ENCODE data around the gene ISYNA1.

DNA sequence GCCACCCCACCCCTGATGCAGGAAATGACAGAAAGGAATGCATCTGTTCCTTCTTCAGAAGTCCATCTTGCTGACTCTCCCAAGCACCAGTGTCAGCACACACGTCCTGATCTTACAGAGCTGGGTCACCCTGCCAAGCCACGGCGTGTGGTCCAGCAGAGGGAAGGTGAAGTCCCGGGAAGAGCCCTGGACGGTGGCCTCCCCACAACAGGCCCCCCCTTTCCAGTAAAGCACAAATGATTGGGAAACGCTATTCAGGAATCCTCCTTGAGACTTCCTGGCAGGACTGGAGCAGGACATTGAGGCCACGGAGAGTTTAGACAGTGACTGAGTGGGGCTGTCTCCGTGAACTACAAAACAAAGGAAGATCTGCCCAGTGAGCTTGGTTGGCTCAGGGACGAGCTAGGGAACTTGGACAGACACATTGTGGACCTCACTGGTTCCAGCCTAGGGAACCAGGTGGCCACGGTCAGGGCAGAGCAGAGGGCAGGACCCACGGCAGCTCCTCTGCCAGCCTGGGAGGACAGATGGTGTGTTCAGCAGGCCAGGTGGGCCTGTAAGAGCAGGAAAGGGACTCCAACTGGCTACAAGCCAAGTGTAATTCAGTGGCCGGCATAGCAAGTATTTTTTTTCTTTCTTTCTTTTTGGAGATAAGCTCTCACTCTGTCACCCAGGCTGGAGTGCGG lies 42.2 kb upstream of the ISYNA1 start:
- TF ChIP-seq, protein P1, sequence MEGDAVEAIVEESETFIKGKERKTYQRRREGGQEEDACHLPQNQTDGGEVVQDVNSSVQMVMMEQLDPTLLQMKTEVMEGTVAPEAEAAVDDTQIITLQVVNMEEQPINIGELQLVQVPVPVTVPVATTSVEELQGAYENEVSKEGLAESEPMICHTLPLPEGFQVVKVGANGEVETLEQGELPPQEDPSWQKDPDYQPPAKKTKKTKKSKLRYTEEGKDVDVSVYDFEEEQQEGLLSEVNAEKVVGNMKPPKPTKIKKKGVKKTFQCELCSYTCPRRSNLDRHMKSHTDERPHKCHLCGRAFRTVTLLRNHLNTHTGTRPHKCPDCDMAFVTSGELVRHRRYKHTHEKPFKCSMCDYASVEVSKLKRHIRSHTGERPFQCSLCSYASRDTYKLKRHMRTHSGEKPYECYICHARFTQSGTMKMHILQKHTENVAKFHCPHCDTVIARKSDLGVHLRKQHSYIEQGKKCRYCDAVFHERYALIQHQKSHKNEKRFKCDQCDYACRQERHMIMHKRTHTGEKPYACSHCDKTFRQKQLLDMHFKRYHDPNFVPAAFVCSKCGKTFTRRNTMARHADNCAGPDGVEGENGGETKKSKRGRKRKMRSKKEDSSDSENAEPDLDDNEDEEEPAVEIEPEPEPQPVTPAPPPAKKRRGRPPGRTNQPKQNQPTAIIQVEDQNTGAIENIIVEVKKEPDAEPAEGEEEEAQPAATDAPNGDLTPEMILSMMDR (IDR thresholded peaks at IDR 0.05; ENCODE audit: extremely low read depth in 1 of 2, insufficient read depth in 1 of 2, low read depth in 1 of 2, low read length in 2 of 2): no peak
- TF ChIP-seq MYC (IDR thresholded peaks at IDR 0.05; ENCODE audit: low read depth, low read length) (no peak), JUN (IDR thresholded peaks at IDR 0.05; ENCODE audit: borderline replicate concordance, insufficient read depth, insufficient read length, low read depth) (no peak), EZH2 (IDR thresholded peaks at IDR 0.05; ENCODE audit: borderline replicate concordance, low read depth, low read length, severe bottlenecking) (no peak), POLR2A (IDR thresholded peaks at IDR 0.05; ENCODE audit: low read depth, low read length) (no peak), POLR2AphosphoS5 (IDR thresholded peaks at IDR 0.05; ENCODE audit: insufficient read depth, low read depth, low read length) (no peak), FOS (IDR thresholded peaks at IDR 0.05; ENCODE audit: borderline replicate concordance, insufficient read depth, low read length) (no peak), GATA2 (IDR thresholded peaks at IDR 0.05; ENCODE audit: insufficient read depth, insufficient read length, low read depth, low read length) (no peak)
- TF ChIP-seq, protein P2, sequence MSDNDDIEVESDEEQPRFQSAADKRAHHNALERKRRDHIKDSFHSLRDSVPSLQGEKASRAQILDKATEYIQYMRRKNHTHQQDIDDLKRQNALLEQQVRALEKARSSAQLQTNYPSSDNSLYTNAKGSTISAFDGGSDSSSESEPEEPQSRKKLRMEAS (IDR thresholded peaks at IDR 0.05; ENCODE audit: insufficient read depth, insufficient read length): no peak
